ENCODE results near the gene LYPD1. TPM values are rescaled to one million over a fixed set of nuclear protein-coding genes. Genes with fewer than 3 reads are reported as not detected.

LYPD1 gene
- total and polyA plus RNA-seq, 8 donors = 1.1 to 8.4 (median 3.3) TPM; not detected in 3

DNA sequence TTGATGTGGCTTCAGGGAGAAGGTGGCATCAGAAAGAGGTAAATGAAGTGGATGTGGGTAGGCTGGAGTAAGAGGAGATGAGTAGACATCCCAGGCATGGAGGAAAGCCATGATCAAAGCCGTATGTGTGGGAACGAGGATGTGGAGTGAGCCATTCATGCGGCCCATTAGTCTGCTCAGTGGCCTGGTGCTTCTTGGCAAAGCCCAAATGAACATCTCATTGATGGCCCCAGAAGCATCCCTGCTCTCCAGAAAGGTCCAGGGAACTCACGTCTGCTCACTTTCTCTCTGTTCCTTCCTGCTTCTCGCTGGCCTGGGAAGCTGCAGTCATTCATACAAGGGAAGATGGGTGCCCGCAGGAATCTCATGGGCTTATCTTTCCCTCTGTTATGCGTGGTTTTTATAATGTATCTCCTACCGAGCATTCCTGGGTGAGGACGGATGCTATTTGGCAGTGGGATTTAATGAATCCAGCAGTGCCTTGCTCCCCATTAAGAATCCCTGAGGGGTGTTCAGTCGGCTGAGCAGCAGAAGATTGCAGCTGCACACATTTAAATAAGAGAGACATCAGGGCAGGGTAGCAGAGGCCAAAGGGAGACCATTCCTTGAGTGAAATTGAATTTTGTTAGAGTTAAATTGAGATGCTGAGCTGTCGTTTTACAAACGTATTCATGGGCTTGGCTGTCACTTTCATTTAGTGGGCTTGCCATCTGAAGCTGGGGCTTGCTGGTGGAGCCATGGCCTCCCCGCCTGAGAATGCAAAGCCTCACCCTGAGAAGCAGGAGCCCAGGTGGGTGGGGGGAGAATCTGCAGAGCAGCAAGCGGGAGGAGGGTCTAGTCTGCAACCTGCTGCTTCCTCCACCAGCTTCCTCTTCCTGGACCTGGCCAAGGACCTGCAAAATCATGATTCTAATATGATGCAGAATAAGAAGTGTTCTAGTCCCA lies 64.5 kb downstream of the LYPD1 start:
- Histone ChIP-seq H3K36me3 (no peaks in the 10 kb centered on the region), H3K4me3 (no peak overlapping the region), H3K27ac (no peak overlapping the region), H3K9me3 (no peaks in the 10 kb centered on the region), H3K27me3 (no peaks in the 10 kb centered on the region), H3K4me1 (peaks cover 0 to 3% (median 0%) of the 10 kb centered on the region in 4 donors)
- intact Hi-C loops (cut with DNase I; ENCODE audit: low total_unique reads) = no loop called here
- no peak for DNase-seq
- WGBS, 5 donors = 79 to 89% (median 88%) methylated on average over 13 to 14 of the region's 14 CpGs
- TF ChIP-seq, protein P1, sequence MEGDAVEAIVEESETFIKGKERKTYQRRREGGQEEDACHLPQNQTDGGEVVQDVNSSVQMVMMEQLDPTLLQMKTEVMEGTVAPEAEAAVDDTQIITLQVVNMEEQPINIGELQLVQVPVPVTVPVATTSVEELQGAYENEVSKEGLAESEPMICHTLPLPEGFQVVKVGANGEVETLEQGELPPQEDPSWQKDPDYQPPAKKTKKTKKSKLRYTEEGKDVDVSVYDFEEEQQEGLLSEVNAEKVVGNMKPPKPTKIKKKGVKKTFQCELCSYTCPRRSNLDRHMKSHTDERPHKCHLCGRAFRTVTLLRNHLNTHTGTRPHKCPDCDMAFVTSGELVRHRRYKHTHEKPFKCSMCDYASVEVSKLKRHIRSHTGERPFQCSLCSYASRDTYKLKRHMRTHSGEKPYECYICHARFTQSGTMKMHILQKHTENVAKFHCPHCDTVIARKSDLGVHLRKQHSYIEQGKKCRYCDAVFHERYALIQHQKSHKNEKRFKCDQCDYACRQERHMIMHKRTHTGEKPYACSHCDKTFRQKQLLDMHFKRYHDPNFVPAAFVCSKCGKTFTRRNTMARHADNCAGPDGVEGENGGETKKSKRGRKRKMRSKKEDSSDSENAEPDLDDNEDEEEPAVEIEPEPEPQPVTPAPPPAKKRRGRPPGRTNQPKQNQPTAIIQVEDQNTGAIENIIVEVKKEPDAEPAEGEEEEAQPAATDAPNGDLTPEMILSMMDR (IDR thresholded peaks at IDR 0.05) = no peak
- TF ChIP-seq POLR2A (IDR thresholded peaks at IDR 0.05) (no peak), EP300 (IDR thresholded peaks at IDR 0.05) (no peak), POLR2AphosphoS5 (IDR thresholded peaks at IDR 0.05) (no peak)

DNA sequence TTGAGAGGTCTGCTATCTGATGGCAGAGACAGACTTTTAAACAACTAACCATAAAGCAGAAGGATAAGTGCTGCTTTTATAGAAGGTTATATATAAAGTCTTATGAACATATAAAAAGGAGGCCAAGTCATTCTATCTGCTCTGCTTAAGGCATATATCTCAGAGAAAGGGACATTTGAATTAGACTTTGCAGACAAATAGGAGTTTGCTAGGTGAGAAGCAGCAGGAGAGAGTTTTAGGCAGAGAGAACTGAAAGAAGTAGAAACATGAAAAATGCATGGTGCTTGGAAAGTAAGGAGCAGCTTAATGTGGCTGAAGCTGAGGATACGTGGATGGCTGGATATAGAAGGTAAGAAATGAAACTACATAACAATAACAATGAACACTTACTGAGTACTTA lies 65.4 kb downstream of the LYPD1 start:
- TF ChIP-seq, protein P1 (IDR thresholded peaks at IDR 0.05) = no peak
- TF ChIP-seq POLR2A (IDR thresholded peaks at IDR 0.05) (no peak), EP300 (IDR thresholded peaks at IDR 0.05) (no peak), POLR2AphosphoS5 (IDR thresholded peaks at IDR 0.05) (no peak)
- H3K27me3 ChIP-seq = no peaks in the 10 kb centered on the region
- peaks cover 0 to 3% (median 0%) of the 10 kb centered on the region in 4 donors for H3K4me1 ChIP-seq
- no peak overlapping the region for H3K27ac ChIP-seq
- intact Hi-C loops (cut with DNase I; ENCODE audit: low total_unique reads) = no loop called here
- WGBS, 5 donors = 89 to 94% (median 92%) methylated on average over 1 of the region's 1 CpG
- no peak overlapping the region for H3K4me3 ChIP-seq
- no peaks in the 10 kb centered on the region for H3K36me3 ChIP-seq
- no peaks in the 10 kb centered on the region for H3K9me3 ChIP-seq
- no peak for DNase-seq

DNA sequence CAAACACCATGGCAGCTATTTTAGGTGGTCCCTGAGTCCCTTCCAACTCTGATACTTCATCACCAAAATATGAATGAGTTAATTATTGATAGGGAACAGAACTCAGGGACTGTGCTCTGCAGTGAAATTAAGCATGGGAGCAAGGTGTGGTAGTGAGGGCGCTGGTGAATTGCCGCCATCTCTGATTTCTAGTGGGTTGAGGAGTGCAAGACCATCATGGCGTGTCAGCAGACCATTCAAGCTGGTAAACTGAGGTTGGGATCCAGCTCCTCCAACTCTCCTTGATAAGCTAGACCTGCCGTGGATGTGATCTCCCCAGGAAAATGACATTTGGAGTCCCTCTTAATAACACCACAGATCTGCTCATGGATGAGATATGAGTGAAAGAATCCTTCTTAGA lies 70.4 kb downstream of the LYPD1 start:
- WGBS, 5 donors = 81 to 97% (median 95%) methylated on average over 4 of the region's 4 CpGs
- Histone ChIP-seq H3K27me3 (no peaks in the 10 kb centered on the region), H3K27ac (no peak overlapping the region), H3K9me3 (peaks cover 0 to 9% (median 3%) of the 10 kb centered on the region in 4 donors), H3K4me3 (no peak overlapping the region), H3K4me1 (no peaks in the 10 kb centered on the region), H3K36me3 (no peaks in the 10 kb centered on the region)
- no peak for DNase-seq
- no peak for TF ChIP-seq POLR2A (IDR thresholded peaks at IDR 0.05)
- TF ChIP-seq EP300 (IDR thresholded peaks at IDR 0.05) = no peak
- TF ChIP-seq POLR2AphosphoS5 (IDR thresholded peaks at IDR 0.05) = no peak
- TF ChIP-seq, protein P1 (IDR thresholded peaks at IDR 0.05) = no peak
- intact Hi-C loops (cut with DNase I; ENCODE audit: low total_unique reads) = no loop called here

DNA sequence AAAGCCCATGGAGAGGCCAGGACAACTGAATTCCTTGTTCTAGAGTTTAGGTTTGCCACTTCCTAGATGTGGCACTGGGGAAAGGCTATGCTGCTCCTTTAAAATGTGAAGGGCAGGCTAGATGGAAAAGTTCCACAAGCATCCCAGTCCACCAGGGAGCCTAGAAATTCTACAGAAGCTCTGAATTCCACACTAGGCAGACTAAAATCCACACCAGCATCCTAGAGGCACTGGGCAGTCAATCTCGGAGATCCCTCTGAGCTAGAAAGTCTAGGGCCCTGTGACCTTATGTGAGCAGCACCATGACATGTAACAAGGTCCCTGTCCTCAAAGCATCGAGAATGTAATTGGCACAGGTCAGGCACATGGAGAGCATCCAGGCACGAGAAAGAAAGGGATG lies 71.5 kb downstream of the LYPD1 start:
- Histone ChIP-seq H3K27me3 (no peaks in the 10 kb centered on the region), H3K27ac (no peak overlapping the region), H3K4me3 (no peak overlapping the region), H3K36me3 (no peaks in the 10 kb centered on the region), H3K4me1 (no peaks in the 10 kb centered on the region), H3K9me3 (peaks cover 0 to 9% (median 3%) of the 10 kb centered on the region in 4 donors)
- no peak for DNase-seq
- intact Hi-C loops (cut with DNase I; ENCODE audit: low total_unique reads) = no loop called here
- 82 to 89% (median 88%) methylated on average over 3 of the region's 3 CpGs for WGBS, 5 donors
- TF ChIP-seq EP300 (IDR thresholded peaks at IDR 0.05) (no peak), POLR2AphosphoS5 (IDR thresholded peaks at IDR 0.05) (no peak), POLR2A (IDR thresholded peaks at IDR 0.05) (no peak)
- TF ChIP-seq, protein P1 (IDR thresholded peaks at IDR 0.05) = no peak
